Naive B cell (primary cell): ENCODE measurements around the gene MPP7. TPM values are rescaled to one million over a fixed set of nuclear protein-coding genes. Genes with fewer than 3 reads are reported as not detected.

Experiments used
- ATAC-seq, 2 donors: fragments of 150-1000 bp; cut with Tn5 transposase; 2 replicates each; pipeline ENCODE4 v1.10.0; 2021; ENCODE audit warnings: low read depth in 2 of 2, mild to moderate bottlenecking in 2 of 2, moderate library complexity in 2 of 2
- DNase-seq: peaks from one replicate; pipeline ENCODE4 v3.0.0; 2022
- H3K27ac Mint-ChIP-seq, 6 donors: one replicate each; pipeline ENCODE4 v1.8.0; 2020 to 2022; ENCODE audit warnings: mild to moderate bottlenecking in 6 of 6, mixed read lengths in 6 of 6, moderate library complexity in 5 of 6, inconsistent platforms in 2 of 6
- H3K27me3 Mint-ChIP-seq, 3 donors: one replicate each; pipeline ENCODE4 v1.8.0; 2021 to 2022; ENCODE audit warnings: mixed read lengths in 3 of 3, mild to moderate bottlenecking in 1 of 3
- H3K36me3 Mint-ChIP-seq, 2 donors: one replicate each; pipeline ENCODE4 v1.8.0; 2020 to 2022; ENCODE audit warnings: mixed read lengths in 2 of 2, inconsistent platforms in 1 of 2, mild to moderate bottlenecking in 1 of 2
- H3K4me1 Mint-ChIP-seq, 3 donors: one replicate each; pipeline ENCODE4 v1.8.0; 2020 to 2022; ENCODE audit warnings: mixed read lengths in 3 of 3, inconsistent platforms in 1 of 3, mild to moderate bottlenecking in 1 of 3, moderate library complexity in 1 of 3
- H3K4me3 Mint-ChIP-seq, 8 donors: one replicate each; pipeline ENCODE4 v1.8.0; 2020 to 2022; ENCODE audit warnings: mild to moderate bottlenecking in 8 of 8, mixed read lengths in 8 of 8, moderate library complexity in 8 of 8, inconsistent platforms in 2 of 8
- H3K9me3 Mint-ChIP-seq, 7 donors: one replicate each; pipeline ENCODE4 v1.8.0; 2020 to 2022; ENCODE audit warnings: mixed read lengths in 7 of 7, mild to moderate bottlenecking in 5 of 7, inconsistent platforms in 2 of 7, moderate library complexity in 1 of 7
- polyA plus RNA-seq, 6 donors: library from polyadenylated mRNA; unstranded; fragments of 300-500 nt; fragmentation: Illumina TruSeq; gene quantifications; one replicate each; pipeline ENCODE4 v1.2.3, GENCODE V29; 2021; ENCODE audit warnings: low read depth in 6 of 6

The MPP7 gene
- polyA plus RNA-seq, 6 donors from 2014 or later = 3.6 to 6.3 (median 4.6) TPM

DNA sequence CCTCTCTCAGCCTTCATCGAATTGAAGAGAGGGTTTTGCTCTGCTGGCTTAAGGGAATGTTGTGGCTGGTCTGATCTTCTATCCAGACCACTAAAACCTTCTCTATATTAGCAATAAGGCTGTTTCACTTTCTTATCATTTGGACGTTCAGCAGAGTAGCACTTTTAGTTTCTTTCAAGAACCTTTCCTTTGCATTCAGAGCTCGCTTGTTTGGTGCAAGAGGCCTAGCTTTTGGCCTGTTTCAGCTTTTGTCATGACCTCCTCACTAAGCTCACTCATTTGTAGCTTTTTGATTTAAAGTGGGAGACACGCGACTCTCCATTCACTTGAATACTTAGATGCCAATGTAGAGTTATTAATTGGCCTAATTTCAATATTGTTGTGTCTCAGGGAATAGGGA lies 3.9 kb downstream of the MPP7 start:
- peaks cover 12 to 22% (median 14%) of the 10 kb centered on the region in 3 donors for H3K4me1 Mint-ChIP-seq
- no peaks in the 10 kb centered on the region for H3K9me3 Mint-ChIP-seq
- DNase-seq = no peak
- ATAC-seq = no peak
- peak overlapping the region in 2 of 8 donors; percentile 2 to 67 for H3K4me3 Mint-ChIP-seq
- H3K27ac Mint-ChIP-seq = no peak overlapping the region
- H3K27me3 Mint-ChIP-seq = peaks cover 4 to 6% (median 4%) of the 10 kb centered on the region in 3 donors
- H3K36me3 Mint-ChIP-seq = no peaks in the 10 kb centered on the region

DNA sequence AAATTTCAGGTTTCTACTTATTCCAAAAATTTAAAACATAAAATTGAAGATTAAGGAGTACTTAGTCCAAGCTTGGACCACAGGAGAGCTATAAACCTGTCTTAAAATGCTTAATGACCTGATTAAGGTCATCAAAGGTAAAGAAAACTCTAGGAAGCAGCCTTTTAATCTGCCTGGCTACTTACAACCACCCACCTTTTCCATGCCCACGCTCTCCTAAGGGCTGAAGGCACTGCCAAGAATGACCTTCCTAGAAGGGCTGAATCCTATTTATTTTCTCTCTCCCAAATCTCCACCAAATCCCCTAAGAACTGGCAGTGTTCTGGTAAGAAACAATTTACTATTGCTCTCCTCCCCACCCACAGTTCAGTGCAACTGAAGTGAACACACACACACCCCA lies 6.8 kb downstream of the MPP7 start:
- H3K4me1 Mint-ChIP-seq = peaks cover 0 to 6% (median 5%) of the 10 kb centered on the region in 3 donors
- ATAC-seq = no peak
- H3K27me3 Mint-ChIP-seq = no peaks in the 10 kb centered on the region
- H3K4me3 Mint-ChIP-seq = no peak overlapping the region
- no peaks in the 10 kb centered on the region for H3K9me3 Mint-ChIP-seq
- DNase-seq = no peak
- peaks cover 0 to 4% of the 10 kb centered on the region in 2 donors for H3K36me3 Mint-ChIP-seq
- H3K27ac Mint-ChIP-seq = no peak overlapping the region

DNA sequence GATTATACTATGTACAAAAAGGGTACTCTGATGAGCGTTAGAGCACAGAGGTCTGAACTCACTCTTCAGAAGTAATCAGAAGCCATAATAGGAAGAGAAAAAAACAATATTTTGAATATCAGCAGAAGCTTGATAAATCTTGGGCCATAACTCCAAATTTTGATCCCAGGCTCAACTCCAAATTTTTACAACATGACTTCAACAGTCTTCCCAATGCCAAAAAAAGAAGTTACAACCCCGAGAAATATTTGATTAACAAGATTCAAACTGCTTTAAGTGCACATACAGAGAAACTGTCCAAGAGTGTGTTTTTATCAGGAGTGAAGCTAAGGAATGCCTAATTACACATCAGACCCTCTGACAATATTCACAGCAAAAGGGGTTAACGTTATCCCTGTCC lies 7.5 kb downstream of the MPP7 start:
- Mint-ChIP-seq H3K4me3 (no peak overlapping the region), H3K36me3 (peaks cover 0 to 4% of the 10 kb centered on the region in 2 donors), H3K9me3 (no peaks in the 10 kb centered on the region), H3K4me1 (peaks cover 0 to 6% (median 5%) of the 10 kb centered on the region in 3 donors), H3K27me3 (no peaks in the 10 kb centered on the region), H3K27ac (no peak overlapping the region)
- ATAC-seq (no peak), DNase-seq (no peak)

DNA sequence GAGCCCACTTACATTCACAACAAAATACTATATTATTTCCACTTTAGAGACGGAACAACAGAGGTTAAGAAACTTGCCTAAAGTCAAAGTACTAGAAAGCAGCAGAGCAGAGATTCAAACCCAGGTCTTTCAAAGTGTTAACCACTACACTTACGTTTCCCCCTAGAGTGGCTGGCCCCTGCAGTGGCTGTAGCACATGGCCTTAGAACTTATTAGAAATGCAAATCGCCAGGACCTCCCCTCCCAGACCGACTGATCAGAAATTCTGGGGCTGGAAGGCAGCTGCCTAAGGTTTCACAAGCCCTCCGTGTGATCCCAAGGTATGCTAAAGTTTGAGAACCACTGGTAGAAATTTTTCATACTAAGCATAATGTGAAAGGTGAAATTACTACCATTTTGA lies 8.1 kb downstream of the MPP7 start:
- no peak overlapping the region for H3K27ac Mint-ChIP-seq
- H3K9me3 Mint-ChIP-seq = no peaks in the 10 kb centered on the region
- ATAC-seq (no peak), DNase-seq (no peak)
- H3K27me3 Mint-ChIP-seq = no peaks in the 10 kb centered on the region
- H3K36me3 Mint-ChIP-seq = peaks cover 0 to 4% of the 10 kb centered on the region in 2 donors
- peaks cover 0 to 6% (median 5%) of the 10 kb centered on the region in 3 donors for H3K4me1 Mint-ChIP-seq
- no peak overlapping the region for H3K4me3 Mint-ChIP-seq

DNA sequence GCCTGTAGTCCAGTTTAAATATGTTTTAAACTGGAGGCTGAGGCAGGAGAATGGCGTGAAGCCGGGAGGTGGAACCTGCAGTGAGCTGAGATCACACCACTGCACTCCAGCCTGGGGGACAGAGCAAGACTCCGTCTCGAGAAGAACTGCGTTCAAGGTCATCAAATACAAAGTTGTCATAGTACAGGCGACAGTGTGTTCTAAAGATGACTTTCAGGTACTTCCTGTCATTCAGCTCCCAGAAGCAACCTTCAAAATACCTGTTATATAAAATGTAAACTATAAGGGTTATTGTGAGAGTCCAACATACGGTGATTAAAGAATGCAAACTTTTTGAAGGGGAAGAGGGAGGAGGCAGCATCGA lies 8.7 kb downstream of the MPP7 start:
- DNase-seq (no peak), ATAC-seq (no peak)
- Mint-ChIP-seq H3K4me3 (no peak overlapping the region), H3K27ac (no peak overlapping the region), H3K36me3 (peaks cover 0 to 4% of the 10 kb centered on the region in 2 donors), H3K4me1 (peaks cover 0 to 6% (median 2%) of the 10 kb centered on the region in 3 donors), H3K27me3 (no peaks in the 10 kb centered on the region), H3K9me3 (no peaks in the 10 kb centered on the region)

DNA sequence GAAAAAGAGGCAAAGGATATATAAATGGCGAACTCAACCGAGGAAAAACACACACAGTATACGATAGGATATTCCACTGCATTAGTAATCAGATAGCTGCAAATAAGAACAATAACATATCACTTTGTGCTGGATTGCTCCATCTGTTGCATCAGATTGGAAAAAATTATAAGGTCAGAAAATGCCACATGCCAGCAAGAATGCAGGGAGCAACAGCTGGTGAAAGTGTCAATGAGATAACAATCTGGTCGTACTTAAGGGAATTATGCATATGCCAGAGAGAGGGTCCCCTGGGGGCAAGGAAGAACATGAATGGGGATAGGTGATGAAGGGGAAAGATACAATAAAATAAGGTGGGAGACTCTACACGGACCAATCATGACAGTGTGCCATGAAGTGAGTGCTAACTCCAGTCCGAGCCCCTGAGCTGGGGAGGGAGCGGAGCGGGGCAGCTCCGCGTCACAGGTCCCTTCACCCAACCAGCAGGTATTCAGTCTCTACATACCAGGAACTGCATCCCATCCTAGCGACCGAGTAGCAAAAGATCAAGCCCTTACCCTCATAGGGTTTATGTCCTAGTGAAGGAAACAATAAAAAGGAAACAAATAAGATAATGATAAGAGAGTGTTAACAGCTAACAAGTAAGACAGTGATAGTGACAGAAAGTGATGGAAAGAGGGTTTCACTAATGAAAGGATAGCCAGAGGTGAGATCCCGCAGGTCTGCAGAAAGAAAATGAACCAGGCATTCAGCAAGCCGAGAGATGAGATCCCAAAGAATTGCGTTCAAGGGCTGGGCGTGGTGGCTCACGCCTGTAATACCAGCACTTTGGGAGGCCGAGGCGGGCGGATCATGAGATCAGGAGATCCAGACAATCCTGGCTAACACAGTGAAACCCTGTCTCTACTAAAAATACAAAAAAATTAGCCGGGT lies 9.4 kb downstream of the MPP7 start:
- H3K9me3 Mint-ChIP-seq = no peaks in the 10 kb centered on the region
- H3K27me3 Mint-ChIP-seq = no peaks in the 10 kb centered on the region
- H3K27ac Mint-ChIP-seq = peak overlapping the region in 1 of 6 donors; percentile 2
- no peak for ATAC-seq
- H3K4me3 Mint-ChIP-seq = no peak overlapping the region
- no peak for DNase-seq
- peaks cover 0 to 4% of the 10 kb centered on the region in 2 donors for H3K36me3 Mint-ChIP-seq
- peaks cover 0 to 6% (median 0%) of the 10 kb centered on the region in 3 donors for H3K4me1 Mint-ChIP-seq

DNA sequence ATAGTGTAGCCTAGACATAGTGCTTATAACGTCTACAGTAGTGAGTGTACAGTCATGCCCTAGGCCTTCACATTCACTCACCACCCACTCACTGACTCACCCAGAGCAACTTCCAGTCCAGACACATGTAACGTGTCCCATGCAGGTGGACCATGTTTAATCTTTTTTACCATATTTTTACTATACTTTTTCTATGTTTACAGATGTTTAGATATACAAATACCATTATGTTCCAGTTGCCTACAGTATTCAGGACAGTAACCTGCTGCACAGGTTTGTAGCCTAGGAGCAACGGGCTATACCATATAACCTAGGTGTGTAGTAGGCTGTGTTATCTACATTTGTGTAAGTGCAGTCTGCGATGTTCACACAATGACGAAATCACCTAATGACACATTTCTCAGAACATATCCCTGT lies 11.0 kb downstream of the MPP7 start:
- Mint-ChIP-seq H3K9me3 (no peaks in the 10 kb centered on the region), H3K27ac (no peak overlapping the region), H3K4me3 (no peak overlapping the region), H3K36me3 (peaks cover 0 to 4% of the 10 kb centered on the region in 2 donors), H3K4me1 (peaks cover 0 to 6% (median 0%) of the 10 kb centered on the region in 3 donors), H3K27me3 (no peaks in the 10 kb centered on the region)
- DNase-seq = no peak
- ATAC-seq = no peak

DNA sequence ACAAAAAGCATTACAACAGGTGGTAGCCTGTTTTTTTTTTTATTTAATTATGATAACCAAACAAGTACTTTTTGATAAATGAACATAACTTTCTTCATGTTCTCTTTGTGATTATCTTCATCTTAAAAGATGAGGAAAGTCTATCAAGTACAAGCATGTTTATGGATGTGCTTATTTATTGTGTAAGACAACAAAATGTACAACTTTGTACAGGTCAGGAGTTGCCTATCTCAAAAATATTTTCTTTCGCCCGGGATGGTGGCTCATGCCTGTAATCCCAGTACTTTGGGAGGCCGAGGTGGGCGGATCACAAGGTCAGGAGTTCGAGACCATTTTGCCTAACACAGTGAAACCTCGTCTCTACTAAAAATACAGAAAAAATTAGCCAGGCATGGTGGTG lies 17.0 kb downstream of the MPP7 start:
- H3K36me3 Mint-ChIP-seq = no peaks in the 10 kb centered on the region
- H3K9me3 Mint-ChIP-seq = no peaks in the 10 kb centered on the region
- no peaks in the 10 kb centered on the region for H3K27me3 Mint-ChIP-seq
- ATAC-seq (no peak), DNase-seq (no peak)
- peaks cover 12 to 18% (median 14%) of the 10 kb centered on the region in 3 donors for H3K4me1 Mint-ChIP-seq
- no peak overlapping the region for H3K27ac Mint-ChIP-seq
- H3K4me3 Mint-ChIP-seq = no peak overlapping the region

DNA sequence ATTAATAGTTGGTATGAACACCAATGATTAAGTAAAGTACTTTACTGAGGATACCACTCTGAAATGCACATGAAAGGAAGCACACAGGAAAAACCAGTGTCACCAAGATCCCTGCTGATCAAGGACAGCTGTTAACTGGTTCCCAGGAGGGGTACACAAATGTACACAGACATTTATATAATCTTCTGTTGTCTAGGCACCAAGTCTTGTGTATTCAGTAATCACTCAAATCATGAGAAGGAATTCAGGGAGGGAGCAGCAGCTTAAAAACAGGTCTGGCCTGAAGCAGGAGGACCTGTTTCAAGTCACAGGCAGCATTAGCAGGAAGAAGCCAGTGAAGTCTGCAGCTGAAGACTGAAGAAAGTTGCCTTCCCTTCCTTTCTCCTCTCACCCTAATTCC lies 18.7 kb downstream of the MPP7 start:
- peaks cover 12 to 18% (median 14%) of the 10 kb centered on the region in 3 donors for H3K4me1 Mint-ChIP-seq
- H3K27me3 Mint-ChIP-seq = no peaks in the 10 kb centered on the region
- ATAC-seq (no peak), DNase-seq (no peak)
- no peaks in the 10 kb centered on the region for H3K9me3 Mint-ChIP-seq
- no peak overlapping the region for H3K27ac Mint-ChIP-seq
- no peaks in the 10 kb centered on the region for H3K36me3 Mint-ChIP-seq
- H3K4me3 Mint-ChIP-seq = no peak overlapping the region

DNA sequence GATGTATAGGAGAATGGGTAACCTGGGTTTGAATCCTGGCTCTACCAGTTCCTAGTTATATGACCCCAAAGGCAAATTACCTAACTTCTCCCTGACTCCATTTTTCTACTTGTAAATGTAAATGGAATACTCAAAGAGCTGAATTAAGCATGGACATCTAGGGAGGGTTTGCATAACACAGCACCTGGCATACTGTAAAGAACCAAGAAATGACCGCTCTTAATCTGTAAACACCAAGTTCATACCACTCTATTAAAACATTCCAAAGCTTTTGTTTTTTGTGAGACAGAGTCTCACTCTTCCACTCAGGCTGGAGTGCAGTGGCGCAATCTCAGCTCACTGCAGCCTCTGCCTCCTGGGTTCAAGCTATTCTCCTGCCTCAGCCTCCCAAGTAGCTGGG lies 19.6 kb downstream of the MPP7 start:
- H3K36me3 Mint-ChIP-seq = no peaks in the 10 kb centered on the region
- H3K9me3 Mint-ChIP-seq = no peaks in the 10 kb centered on the region
- H3K27me3 Mint-ChIP-seq = no peaks in the 10 kb centered on the region
- H3K27ac Mint-ChIP-seq = no peak overlapping the region
- DNase-seq (no peak), ATAC-seq (no peak)
- H3K4me1 Mint-ChIP-seq = peaks cover 12 to 18% (median 14%) of the 10 kb centered on the region in 3 donors
- H3K4me3 Mint-ChIP-seq = no peak overlapping the region

DNA sequence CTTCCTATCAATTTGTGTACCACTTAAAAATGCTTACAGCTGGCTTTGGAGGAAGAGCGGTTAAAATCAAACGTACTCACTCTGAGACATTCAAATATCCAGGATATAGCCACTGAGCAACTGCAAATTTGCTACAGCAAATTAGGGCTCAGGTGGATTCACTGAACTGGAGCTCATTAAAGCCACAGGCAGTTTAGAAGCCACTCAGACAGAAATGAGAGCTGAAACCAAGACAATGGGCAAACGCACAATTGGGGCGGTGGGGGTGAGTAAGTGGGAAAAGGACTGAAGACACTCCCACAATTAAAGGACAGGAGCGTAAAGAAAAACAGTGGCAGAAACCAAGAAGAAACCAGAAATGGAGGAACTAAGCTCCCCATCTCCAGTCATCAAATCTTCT lies 20.5 kb downstream of the MPP7 start:
- Mint-ChIP-seq H3K9me3 (no peaks in the 10 kb centered on the region), H3K36me3 (no peaks in the 10 kb centered on the region), H3K27ac (peak overlapping the region in 4 of 6 donors; percentile 50 to 79 (median 64)), H3K4me3 (no peak overlapping the region), H3K27me3 (no peaks in the 10 kb centered on the region), H3K4me1 (peaks cover 12 to 18% (median 14%) of the 10 kb centered on the region in 3 donors)
- no peak for DNase-seq
- ATAC-seq = peak; percentile 30 to 43

DNA sequence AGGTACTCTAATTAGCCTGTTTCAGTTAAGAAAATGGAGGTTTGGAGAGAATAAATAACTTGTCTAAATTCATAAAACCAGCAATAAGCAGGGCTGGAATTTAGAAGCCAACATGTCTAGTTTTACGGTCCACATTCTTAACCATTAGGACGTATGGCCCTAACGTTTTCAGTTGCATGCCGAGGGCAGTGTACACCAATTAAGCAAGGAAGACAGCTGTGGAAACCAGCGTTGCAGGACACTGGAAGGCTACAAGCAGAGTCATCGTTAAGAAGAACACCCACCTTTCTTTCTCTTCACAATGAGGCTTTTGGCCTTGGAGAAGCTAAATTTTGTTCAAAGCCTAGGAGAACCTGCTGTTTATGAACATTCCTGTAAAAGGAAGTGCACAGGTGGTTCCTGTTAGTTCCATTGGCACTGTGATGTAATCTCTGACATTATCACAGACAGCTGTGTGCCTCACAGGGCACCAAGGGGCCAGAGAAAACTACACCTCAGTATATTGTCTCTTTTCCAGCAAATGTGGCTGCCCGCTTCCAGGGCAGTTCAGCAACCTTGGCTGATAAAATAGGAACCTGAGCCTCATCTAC lies 21.0 kb downstream of the MPP7 start:
- H3K27ac Mint-ChIP-seq = peak overlapping the region in 3 of 6 donors; percentile 50 to 79 (median 58)
- no peaks in the 10 kb centered on the region for H3K9me3 Mint-ChIP-seq
- peaks cover 12 to 18% (median 14%) of the 10 kb centered on the region in 3 donors for H3K4me1 Mint-ChIP-seq
- no peaks in the 10 kb centered on the region for H3K36me3 Mint-ChIP-seq
- no peak overlapping the region for H3K4me3 Mint-ChIP-seq
- DNase-seq (no peak), ATAC-seq (peak in 1 of 2 donors; percentile 35)
- no peaks in the 10 kb centered on the region for H3K27me3 Mint-ChIP-seq

DNA sequence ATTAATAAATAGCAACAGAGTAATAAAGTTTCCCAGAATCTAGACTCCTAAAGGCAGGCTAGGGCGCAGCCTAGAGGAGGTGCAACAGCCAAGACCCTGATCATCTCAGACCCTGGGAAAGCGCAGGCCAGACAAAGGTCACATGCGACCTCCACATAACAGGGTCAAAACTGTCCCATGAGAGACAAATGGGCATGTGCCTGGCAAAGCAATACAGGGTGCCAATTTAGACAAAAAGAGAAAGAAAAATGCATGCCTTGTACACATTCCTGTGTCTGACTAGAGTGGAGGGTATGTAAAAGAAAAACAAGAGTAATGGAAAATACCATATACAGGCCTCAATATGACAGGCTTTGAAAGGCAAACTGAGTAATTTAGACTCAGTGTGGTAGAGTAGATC lies 22.2 kb downstream of the MPP7 start:
- ATAC-seq = no peak
- Mint-ChIP-seq H3K4me3 (no peak overlapping the region), H3K27me3 (no peaks in the 10 kb centered on the region), H3K4me1 (peaks cover 12 to 18% (median 14%) of the 10 kb centered on the region in 3 donors), H3K36me3 (no peaks in the 10 kb centered on the region), H3K9me3 (no peaks in the 10 kb centered on the region), H3K27ac (no peak overlapping the region)
- no peak for DNase-seq

DNA sequence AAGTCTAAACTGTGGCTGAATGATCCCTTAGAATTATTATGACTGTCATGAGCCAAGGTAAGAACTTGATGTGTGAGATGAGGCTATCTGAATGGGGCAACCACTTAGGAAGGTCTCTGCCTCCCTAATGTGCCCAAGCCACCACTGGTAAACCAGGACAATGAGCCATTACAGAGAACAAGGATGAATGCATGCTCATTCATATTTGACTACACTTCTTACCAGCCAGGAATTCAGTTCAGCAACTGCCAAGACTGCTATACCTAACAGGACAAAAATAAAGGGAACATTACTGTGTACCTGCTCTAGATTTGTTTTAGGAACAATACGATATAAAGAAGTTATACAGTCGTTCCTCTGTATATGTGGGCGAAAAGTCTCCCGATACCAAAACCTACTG lies 23.0 kb downstream of the MPP7 start:
- H3K36me3 Mint-ChIP-seq = no peaks in the 10 kb centered on the region
- H3K9me3 Mint-ChIP-seq = no peaks in the 10 kb centered on the region
- no peak for ATAC-seq
- H3K27ac Mint-ChIP-seq = no peak overlapping the region
- no peak overlapping the region for H3K4me3 Mint-ChIP-seq
- H3K27me3 Mint-ChIP-seq = no peaks in the 10 kb centered on the region
- peaks cover 12 to 18% (median 14%) of the 10 kb centered on the region in 3 donors for H3K4me1 Mint-ChIP-seq
- no peak for DNase-seq
